HG03342 (cell line): ENCODE data around the gene HSPA12A.

ENCODE experiments used
- ATAC-seq: cut with Tn5 transposase; IDR thresholded peaks from one replicate; pipeline ENCODE4 v1.9.1; 2021; ENCODE audit warnings: mild to moderate bottlenecking, moderate library complexity; ENCODE audit not compliant: unreplicated experiment

Gene HSPA12A

GRCh38 chr10:116694243-116694926 lies 48.0 kb downstream of the HSPA12A start:
- ATAC-seq: no peak

DNA sequence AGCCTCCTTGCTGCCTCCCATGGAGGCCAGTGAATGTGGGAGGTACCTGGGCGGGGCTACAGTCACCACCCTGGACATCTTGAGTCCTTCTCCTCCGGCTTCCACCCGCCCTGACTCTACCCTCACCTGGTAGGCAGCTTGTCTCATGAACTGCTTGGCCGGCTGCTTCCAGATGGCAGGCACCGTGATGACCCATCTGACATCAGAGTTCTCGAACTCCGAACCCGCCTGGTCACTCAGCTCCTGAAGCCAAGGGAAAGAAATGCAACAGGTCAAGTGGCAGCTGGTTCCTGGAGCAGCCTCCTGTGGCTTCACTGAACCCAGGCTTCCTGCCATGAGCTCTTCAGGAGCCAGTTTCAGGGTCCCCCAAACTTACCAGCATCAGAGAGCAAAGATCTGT lies 50.1 kb downstream of the HSPA12A start:
- ATAC-seq: no peak

GRCh38 chr10:116691635-116692034 lies 50.7 kb downstream of the HSPA12A start:
- ATAC-seq: no peak

- ATAC-seq: no peak
Measured at GRCh38 chr10:116690356-116691322, 51.7 kb downstream of the HSPA12A start.

GRCh38 chr10:116689744-116690143 lies 52.6 kb downstream of the HSPA12A start:
- no peak for ATAC-seq

DNA sequence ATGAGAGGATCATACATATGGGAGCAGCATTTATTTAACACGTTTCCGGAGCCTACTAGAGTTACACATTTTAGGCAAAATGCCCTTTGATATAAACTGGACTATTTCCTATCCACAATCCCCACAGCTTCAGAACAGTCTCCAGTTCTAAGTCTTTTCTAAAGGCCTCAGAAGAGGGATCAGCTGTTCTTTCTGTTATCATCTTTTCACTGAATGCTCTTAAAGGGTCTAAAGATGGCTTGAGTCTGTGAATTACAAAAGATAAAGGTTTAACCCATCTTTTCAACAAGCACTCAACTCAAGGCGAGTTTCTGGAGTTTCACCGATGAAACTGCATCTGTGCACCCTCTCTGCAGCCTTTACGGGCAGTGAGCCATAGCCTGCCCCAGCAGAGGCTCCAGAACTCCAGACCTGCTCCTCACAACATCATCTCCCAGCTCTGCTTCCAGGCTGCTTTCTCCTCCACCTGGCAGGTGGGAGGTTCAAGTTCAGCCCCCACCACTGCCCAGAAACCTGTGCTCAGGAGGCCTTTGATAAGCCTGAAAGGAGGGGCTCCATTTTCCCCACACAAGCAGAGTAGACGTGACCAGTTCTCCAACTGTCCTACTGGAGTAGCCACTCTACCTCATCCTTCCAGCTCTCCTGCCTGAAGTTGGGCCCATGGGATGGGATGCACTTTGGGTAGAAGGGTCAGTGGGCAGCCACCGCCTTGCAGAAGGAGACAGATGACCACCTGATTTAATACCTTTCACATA lies 53.4 kb downstream of the HSPA12A start:
- ATAC-seq: no peak

GRCh38 chr10:116688241-116688711 lies 54.1 kb downstream of the HSPA12A start:
- ATAC-seq: no peak

- ATAC-seq: no peak
Measured at GRCh38 chr10:116687633-116688032, 54.7 kb downstream of the HSPA12A start.

GRCh38 chr10:116686632-116687031 lies 55.7 kb downstream of the HSPA12A start:
- ATAC-seq: no peak

DNA sequence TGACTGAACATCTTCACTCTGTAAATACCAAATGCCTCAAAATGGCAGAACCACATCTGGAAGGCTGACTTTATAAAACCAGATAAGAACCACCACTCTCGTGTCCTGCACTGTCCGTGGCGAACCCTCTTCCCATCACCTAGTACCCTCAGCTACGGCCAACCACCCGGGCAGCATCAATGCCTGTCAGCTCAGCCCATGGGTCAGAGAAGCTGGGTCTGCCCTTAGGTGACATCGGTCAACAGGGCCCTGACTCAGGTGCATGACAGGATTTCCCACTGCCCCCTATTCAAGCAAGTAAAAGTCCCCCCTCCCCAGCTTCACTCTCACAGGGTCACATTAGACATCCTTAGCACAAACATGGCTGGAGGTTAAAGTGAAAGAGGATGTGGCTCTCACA lies 56.6 kb downstream of the HSPA12A start:
- no peak for ATAC-seq

DNA sequence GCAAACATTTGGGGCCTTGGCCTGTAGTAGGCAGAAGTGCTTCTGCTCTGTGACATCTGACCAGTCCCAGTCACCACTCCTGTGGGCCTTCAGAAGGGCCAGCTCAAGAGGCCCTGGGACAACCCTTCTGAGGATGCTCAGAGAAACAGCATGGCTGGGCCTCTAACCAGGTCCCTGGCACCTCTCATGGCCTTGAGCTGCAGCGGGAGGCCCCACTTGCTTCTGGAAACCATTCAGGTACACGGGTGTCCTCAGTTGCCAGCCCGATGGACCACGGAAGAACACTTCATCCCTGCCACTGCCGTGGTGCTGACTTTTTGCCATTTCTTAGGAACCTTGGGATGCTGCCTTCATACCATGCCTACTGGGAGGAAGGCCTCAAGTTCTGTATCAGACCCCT lies 57.6 kb downstream of the HSPA12A start:
- ATAC-seq: no peak

DNA sequence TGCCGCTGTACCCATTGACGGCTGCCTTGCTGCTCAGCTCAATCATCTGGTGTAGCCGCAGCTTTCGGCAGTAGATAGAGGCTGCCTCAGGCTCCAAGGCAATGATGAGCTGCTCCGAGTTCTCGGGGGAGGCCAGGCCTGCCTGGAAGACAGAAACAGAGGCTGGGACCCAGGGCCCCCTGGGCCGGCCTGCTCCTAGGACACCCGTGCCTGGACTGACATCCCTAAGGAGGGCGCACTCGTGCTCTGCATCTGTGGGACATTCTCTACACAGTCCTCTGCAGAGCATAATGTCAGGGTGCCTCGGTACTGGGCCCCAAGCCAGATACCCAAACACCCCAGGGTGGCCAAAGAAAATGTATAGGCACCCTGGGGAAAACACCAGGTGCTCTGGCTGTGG lies 58.5 kb downstream of the HSPA12A start:
- ATAC-seq: no peak

DNA sequence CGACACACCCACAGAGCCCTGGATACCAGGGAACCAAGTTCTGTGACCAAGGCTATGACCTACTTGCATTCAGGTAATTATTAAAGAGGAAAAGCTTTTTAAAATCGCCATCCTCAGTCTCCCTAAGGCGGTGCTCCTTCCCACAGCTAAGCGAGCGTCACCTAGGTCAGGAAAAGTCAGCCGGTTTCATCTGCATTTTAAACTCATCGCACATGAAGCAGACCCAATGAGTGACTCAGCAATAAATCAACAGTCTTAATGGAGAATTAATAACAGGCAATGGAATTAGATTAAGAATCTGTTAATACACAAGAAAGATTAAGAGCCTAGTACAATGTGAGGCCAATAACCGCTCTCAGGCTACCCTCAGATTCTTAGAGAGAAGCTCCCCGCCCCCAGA lies 59.2 kb downstream of the HSPA12A start:
- no peak for ATAC-seq

DNA sequence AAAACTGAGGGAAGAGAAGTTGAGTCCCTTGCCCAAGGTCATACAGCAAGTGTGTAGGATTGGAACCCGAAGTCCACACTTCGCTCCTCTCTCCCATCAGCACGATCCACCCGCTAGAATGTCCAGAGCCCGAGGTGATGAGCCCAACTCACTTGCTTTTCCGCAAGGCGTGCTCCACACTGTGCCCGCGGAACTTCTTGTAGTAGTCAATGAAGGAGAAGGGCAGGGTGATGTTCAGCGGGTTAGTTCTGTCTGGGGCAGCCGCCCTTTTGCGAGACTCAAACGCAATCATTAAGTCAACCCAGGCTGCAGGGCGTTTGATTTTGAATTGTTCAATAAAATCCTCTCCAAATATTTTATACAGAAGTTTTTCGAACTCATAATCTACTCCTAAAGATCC lies 63.0 kb downstream of the HSPA12A start:
- ATAC-seq: no peak

GRCh38 chr10:116676633-116677032 lies 65.7 kb downstream of the HSPA12A start:
- no peak for ATAC-seq

DNA sequence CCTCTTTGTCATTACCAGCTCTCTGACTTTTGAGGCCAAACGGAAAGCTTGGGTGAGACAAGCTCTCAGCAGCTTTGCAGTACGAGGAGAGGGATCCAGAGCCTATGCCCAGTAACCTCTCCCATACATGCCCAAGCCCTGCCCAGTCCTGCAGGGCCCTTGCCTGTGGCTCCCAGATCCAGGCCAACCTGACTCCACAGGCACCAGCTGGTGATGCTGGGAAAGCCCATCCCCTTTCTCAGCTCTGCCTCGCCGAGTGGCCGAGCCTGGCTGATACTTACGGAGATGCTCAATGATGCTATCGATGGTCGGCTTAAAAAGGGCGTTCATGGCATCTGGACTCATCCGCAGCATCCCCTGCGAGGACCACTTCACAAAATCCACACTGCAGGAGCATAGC lies 66.2 kb downstream of the HSPA12A start:
- no peak for ATAC-seq

- ATAC-seq: no peak
Measured at GRCh38 chr10:116674901-116675423, 67.4 kb downstream of the HSPA12A start.

DNA sequence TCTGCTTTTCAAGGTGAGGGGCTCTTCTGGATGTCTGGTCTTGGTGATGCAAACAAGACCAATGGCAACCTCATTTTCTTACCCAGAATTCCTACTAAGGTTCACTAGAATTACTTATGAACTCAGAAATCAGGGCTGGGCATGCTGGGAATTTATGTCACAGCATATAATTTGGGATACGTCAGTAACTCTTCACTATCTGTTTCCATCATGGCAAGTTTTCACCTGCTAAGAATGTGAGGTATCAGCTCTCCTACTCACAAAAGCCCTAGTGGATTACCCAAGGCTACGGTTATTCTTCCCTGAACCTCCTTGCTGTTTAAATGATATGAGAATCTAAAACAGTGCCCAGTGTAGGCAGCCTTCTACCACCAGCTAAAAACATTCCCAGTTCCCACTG lies 68.5 kb downstream of the HSPA12A start:
- no peak for ATAC-seq

DNA sequence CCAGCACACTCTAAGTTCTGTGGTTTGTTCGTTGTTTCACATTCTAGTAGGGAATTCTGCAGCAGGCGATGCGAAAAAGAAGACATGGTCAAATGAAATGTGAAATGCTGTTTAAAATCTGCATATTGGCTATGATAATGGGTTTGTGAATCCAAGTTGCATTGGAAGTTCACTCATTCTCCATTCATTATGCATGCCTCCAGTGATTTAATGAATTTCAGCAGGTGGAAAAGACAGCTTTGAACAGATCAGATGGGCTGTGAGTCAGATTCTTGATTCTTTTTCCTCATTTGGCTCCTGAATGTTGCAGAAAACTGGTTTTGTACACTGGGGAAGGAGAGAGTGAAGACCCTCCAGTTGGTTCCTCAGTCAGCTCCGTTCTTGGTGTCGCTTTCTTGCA lies 69.5 kb downstream of the HSPA12A start:
- ATAC-seq: no peak

DNA sequence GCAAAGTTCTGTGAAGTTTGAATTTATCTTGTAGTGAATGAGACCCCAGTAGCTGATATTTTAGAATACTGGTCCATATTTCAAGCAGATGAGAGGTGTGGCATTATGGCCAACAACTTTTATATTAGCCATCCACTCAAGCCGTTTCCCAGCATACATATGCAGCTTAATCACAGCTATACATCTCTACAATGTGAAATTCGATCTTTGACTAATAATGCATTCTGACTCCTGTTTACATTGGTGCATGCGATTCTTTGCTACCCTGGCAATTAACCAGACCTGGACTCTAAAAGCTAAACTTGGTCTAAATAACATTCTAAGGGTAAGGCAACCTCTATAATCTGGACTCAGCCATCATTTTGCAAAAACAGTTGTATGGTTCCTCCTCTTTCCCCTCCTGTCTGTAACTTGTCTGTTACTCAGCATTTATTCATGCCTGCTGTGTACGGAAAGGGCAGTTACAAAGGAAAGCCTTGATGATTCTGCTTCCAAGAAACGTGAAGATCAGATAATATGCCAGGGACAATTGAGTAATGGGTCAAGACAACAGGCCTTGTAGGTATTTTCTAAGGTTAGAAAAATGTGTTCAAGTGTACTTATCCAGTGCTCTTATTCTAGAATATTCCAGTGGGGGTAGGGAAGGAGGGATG lies 71.0 kb downstream of the HSPA12A start:
- ATAC-seq: no peak

- no peak for ATAC-seq
Measured at GRCh38 chr10:116670706-116671105, 71.7 kb downstream of the HSPA12A start.
